Lung (tissue), 12 donors: Measurements from ENCODE around the gene IL16. TPM values are rescaled to one million over a fixed set of nuclear protein-coding genes. Genes with fewer than 3 reads are reported as not detected.

Experiments
- ATAC-seq: fragments of 200-7000 bp; cut with Tn5 transposase; one replicate; pipeline ENCODE4 v1.9.1; 2020; ENCODE audit warnings: moderate number of reproducible peaks; ENCODE audit not compliant: insufficient read depth, low FRiP score
- DNase-seq, 3 donors: peaks; one replicate each; pipeline ENCODE4 v3.0.0-alpha.2; 2013 to 2017
- H3K27ac ChIP-seq, 2 donors: one replicate each; pipeline ENCODE4 v1.5.1; 2013; ENCODE audit warnings: mild to moderate bottlenecking in 2 of 2, moderate library complexity in 2 of 2, control low read depth in 1 of 2, inconsistent platforms in 1 of 2, low read depth in 1 of 2, low read length in 1 of 2
- H3K27me3 ChIP-seq, 3 donors: one replicate each; pipeline ENCODE4 v1.5.1; 2013; ENCODE audit warnings: low read length in 2 of 3; ENCODE audit not compliant: control insufficient read depth in 3 of 3, insufficient read depth in 3 of 3
- H3K36me3 ChIP-seq, 4 donors: one replicate each; pipeline ENCODE4 v1.5.1; 2013; ENCODE audit warnings: low read length in 4 of 4, mild to moderate bottlenecking in 1 of 4, moderate library complexity in 1 of 4; ENCODE audit not compliant: control insufficient read depth in 4 of 4, insufficient read depth in 4 of 4
- H3K4me1 ChIP-seq, 5 donors: one replicate each; pipeline ENCODE4 v1.5.1; 2013; ENCODE audit warnings: low read length in 5 of 5, mild to moderate bottlenecking in 2 of 5, moderate library complexity in 1 of 5; ENCODE audit not compliant: control insufficient read depth in 5 of 5, insufficient read depth in 5 of 5
- H3K4me3 ChIP-seq: one replicate; pipeline ENCODE4 v1.5.1; 2013; ENCODE audit warnings: mild to moderate bottlenecking, control low read depth, moderate library complexity
- H3K9ac ChIP-seq, 2 donors: one replicate each; pipeline ENCODE4 v1.5.1; 2013; ENCODE audit warnings: low read length in 2 of 2, control low read depth in 1 of 2; ENCODE audit not compliant: insufficient read depth in 1 of 2
- H3K9me3 ChIP-seq, 4 donors: one replicate each; pipeline ENCODE4 v1.5.1; 2013; ENCODE audit warnings: low read length in 3 of 4, mild to moderate bottlenecking in 1 of 4, moderate library complexity in 1 of 4; ENCODE audit not compliant: control insufficient read depth in 4 of 4, insufficient read depth in 3 of 4
- CTCF ChIP-seq: IDR thresholded peaks from 2 replicates; pipeline ENCODE4 v1.5.1; 2012; ENCODE audit warnings: mild to moderate bottlenecking; ENCODE audit errors: control extremely low read depth, extremely low read depth
- WGBS, 2 donors: extraction: QIAGEN DNeasy Blood & Tissue Kit; methylation state at CpG; one replicate each; pipeline ENCODE4 v1.1.7; 2013; 5-methylcytosine and 5-hydroxymethylcytosine counted together
- polyA plus RNA-seq, 2 donors: library from polyadenylated mRNA; stranded (reverse); fragments of 200-250 nt; gene quantifications; one replicate each; pipeline ENCODE4 v1.2.1, GENCODE V29; 2013
- total RNA-seq, 2 donors: library from RNA; depleted of rRNA in 1 of 2; stranded (reverse); fragments of >200 nt in 1 of 2; gene quantifications; one replicate each; pipeline ENCODE4 v1.2.1, GENCODE V29; 2014 to 2021
- donor health status: control.
- donor health status: control.
- donor health status: Bipolar disorder and iron deficiency.
- donor health status: healthy.
- donor health status: DM: yes; HTN: yes; CAD: no.

The IL16 gene
- total and polyA plus RNA-seq, 4 donors = 18.8 to 45.4 (median 24.4) TPM

GRCh38 chr15:81334768-81335435 is 138.2 kb downstream of the IL16 start:
- H3K27ac ChIP-seq = no peak overlapping the region
- no peak overlapping the region for H3K4me3 ChIP-seq
- H3K9me3 ChIP-seq = no peaks in the 10 kb centered on the region
- peaks cover 0 to 19% (median 5%) of the 10 kb centered on the region in 5 donors for H3K4me1 ChIP-seq
- peak in 2 of 3 donors; percentile 13 to 26 for DNase-seq
- no peaks in the 10 kb centered on the region for H3K36me3 ChIP-seq
- H3K27me3 ChIP-seq = no peaks in the 10 kb centered on the region
- no peak overlapping the region for H3K9ac ChIP-seq
- no peak for ATAC-seq
- WGBS, 2 donors = 93% methylated on average over 10 of the region's 10 CpGs
- TF ChIP-seq CTCF = no peak

DNA sequence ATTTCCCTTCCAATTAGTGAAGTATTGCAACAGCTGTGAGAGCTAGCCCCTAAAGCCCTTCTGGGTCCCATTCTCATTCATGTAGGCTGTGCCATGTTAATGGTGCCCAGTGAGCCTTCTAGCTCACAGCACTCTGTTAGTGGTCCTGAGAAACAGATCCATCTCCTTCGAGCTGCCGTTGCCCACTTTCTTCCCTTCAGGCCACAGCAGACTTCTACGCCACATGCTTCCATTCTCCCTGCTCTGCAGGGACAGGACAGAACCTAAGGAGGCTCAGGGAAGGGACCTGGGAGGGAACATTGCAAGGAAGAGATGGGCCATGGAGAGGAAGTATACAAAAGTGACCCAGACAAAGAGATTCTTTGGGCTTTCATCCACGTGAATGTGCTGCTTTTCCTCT is 139.0 kb downstream of the IL16 start:
- TF ChIP-seq CTCF = no peak
- H3K4me3 ChIP-seq = no peak overlapping the region
- no peaks in the 10 kb centered on the region for H3K36me3 ChIP-seq
- no peaks in the 10 kb centered on the region for H3K27me3 ChIP-seq
- H3K9ac ChIP-seq = no peak overlapping the region
- DNase-seq (no peak), ATAC-seq (no peak)
- peaks cover 0 to 19% (median 5%) of the 10 kb centered on the region in 5 donors for H3K4me1 ChIP-seq
- 91 to 93% methylated on average over 4 of the region's 4 CpGs for WGBS, 2 donors
- no peak overlapping the region for H3K27ac ChIP-seq
- H3K9me3 ChIP-seq = no peaks in the 10 kb centered on the region

DNA sequence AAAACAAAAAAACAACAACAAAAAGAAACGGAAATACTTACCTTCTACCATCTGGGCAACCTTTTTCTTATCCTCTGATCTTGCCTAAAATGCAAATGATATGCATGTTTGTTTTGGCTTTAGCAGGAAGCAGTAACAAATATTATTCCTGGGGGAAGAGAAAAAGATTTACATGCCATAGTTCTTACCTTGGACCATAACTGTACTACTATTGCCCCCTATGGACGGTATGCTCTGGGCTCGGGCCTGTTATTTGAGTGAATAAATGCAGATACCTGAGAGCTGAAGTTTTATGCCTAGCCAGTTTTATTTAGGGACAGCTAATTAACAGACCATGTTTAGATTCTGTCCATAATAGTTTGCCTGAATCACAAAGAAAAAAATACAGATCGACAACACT is 139.9 kb downstream of the IL16 start:
- no peak overlapping the region for H3K4me3 ChIP-seq
- TF ChIP-seq CTCF = no peak
- no peak for DNase-seq
- ATAC-seq = no peak
- no peaks in the 10 kb centered on the region for H3K27me3 ChIP-seq
- peaks cover 0 to 19% (median 3%) of the 10 kb centered on the region in 5 donors for H3K4me1 ChIP-seq
- no peak overlapping the region for H3K9ac ChIP-seq
- no peaks in the 10 kb centered on the region for H3K36me3 ChIP-seq
- no peaks in the 10 kb centered on the region for H3K9me3 ChIP-seq
- H3K27ac ChIP-seq = no peak overlapping the region
- 85 to 93% methylated on average over 4 of the region's 4 CpGs for WGBS, 2 donors

DNA sequence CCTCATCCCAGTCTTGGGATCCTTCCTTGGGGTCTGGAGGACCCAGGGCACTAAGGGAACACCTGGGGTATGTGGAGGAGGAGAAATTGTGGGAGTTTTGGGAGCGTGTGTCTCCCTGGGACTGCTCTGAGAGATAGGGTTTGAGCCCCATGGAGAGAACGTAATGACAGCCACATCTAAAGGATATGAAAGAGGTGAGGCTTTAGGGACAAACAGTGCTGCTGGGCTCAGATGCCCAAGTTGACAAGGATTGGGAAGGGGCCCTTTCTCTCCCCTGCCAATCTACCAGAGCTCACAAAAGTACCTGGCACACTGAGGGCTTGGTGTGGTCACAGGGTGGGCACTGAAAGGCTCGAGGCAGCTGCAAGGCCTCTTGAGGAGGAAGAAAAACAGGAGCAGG is 140.6 kb downstream of the IL16 start:
- Histone ChIP-seq H3K4me3 (no peak overlapping the region), H3K36me3 (no peaks in the 10 kb centered on the region), H3K27me3 (no peaks in the 10 kb centered on the region), H3K9ac (no peak overlapping the region), H3K9me3 (no peaks in the 10 kb centered on the region), H3K4me1 (peaks cover 0 to 19% (median 0%) of the 10 kb centered on the region in 5 donors), H3K27ac (no peak overlapping the region)
- no peak for DNase-seq
- ATAC-seq = no peak
- TF ChIP-seq CTCF = no peak
- 77 to 85% methylated on average over 3 of the region's 3 CpGs for WGBS, 2 donors
